Neural progenitor cell (in vitro differentiated cells): Measurements from ENCODE around the gene HMX2. TPM values are rescaled to one million over a fixed set of nuclear protein-coding genes. Genes with fewer than 3 reads are reported as not detected.
A peak's percentile ranks its signal among the peaks of the same experiment; 100 is the strongest.

Source experiments
- DNase-seq: peaks from one replicate; pipeline ENCODE4 v3.0.0-alpha.2; 2016; ENCODE audit warnings: low spot score
- H2AFZ ChIP-seq: fragments of 200-600 bp; sonication (generic); replicated peaks from 2 replicates; pipeline ENCODE4 v1.6.1; 2016; ENCODE audit warnings: antibody characterized with exemption
- H3F3A ChIP-seq: fragments of 200-600 bp; sonication (generic); 2 replicates; pipeline ENCODE4 v1.6.1; 2016; ENCODE audit warnings: antibody characterized with exemption, low read depth
- H3K27ac ChIP-seq: fragments of 200-600 bp; sonication (generic); 2 replicates; pipeline ENCODE4 v1.5.1; 2016; ENCODE audit warnings: mild to moderate bottlenecking
- H3K27me3 ChIP-seq: fragments of 200-600 bp; sonication (generic); 2 replicates; pipeline ENCODE4 v1.6.1; 2016; ENCODE audit warnings: mild to moderate bottlenecking, moderate library complexity
- H3K36me3 ChIP-seq: fragments of 200-600 bp; sonication (generic); 2 replicates; pipeline ENCODE4 v1.5.1; 2016
- H3K4me1 ChIP-seq: fragments of 200-600 bp; sonication (generic); 2 replicates; pipeline ENCODE4 v1.6.1; 2016; ENCODE audit warnings: mixed run types
- H3K4me2 ChIP-seq: fragments of 200-600 bp; sonication (generic); 2 replicates; pipeline ENCODE4 v1.6.1; 2016
- H3K4me3 ChIP-seq: fragments of 200-600 bp; sonication (generic); 2 replicates; pipeline ENCODE4 v1.5.1; 2016
- H3K79me2 ChIP-seq: fragments of 200-600 bp; sonication (generic); 2 replicates; pipeline ENCODE4 v1.6.1; 2016; ENCODE audit warnings: low read depth
- H3K9ac ChIP-seq: fragments of 200-600 bp; sonication (generic); 2 replicates; pipeline ENCODE4 v1.6.1; 2016
- H3K9me3 ChIP-seq: fragments of 200-600 bp; sonication (generic); 2 replicates; pipeline ENCODE4 v1.5.1; 2016; ENCODE audit warnings: low read depth
- H4K20me1 ChIP-seq: fragments of 200-600 bp; sonication (generic); 2 replicates; pipeline ENCODE4 v1.6.1; 2016; ENCODE audit warnings: low read depth
- H3K27ac Mint-ChIP-seq: 3 replicates; pipeline ENCODE4 v1.8.0; 2021; ENCODE audit warnings: mixed read lengths
- H3K27me3 Mint-ChIP-seq: 2 replicates; pipeline ENCODE4 v1.8.0; 2022; ENCODE audit warnings: low read depth, mild to moderate bottlenecking, inconsistent platforms, moderate library complexity, mixed read lengths; ENCODE audit not compliant: insufficient read depth
- H3K36me3 Mint-ChIP-seq: 3 replicates; pipeline ENCODE4 v1.8.0; 2021; ENCODE audit warnings: mixed read lengths
- H3K4me1 Mint-ChIP-seq: 3 replicates; pipeline ENCODE4 v1.8.0; 2021; ENCODE audit warnings: mixed read lengths
- H3K4me3 Mint-ChIP-seq: 3 replicates; pipeline ENCODE4 v1.8.0; 2021; ENCODE audit warnings: mild to moderate bottlenecking, moderate library complexity, mixed read lengths
- H3K9me3 Mint-ChIP-seq: 3 replicates; pipeline ENCODE4 v1.8.0; 2020; ENCODE audit warnings: mixed read lengths
- EZH2 ChIP-seq: fragments of 200-600 bp; sonication (generic); IDR thresholded peaks from 2 replicates; pipeline ENCODE4 v1.6.1; 2017; ENCODE audit warnings: antibody characterized with exemption, mild to moderate bottlenecking, moderate library complexity
- EZH2phosphoT487 ChIP-seq: fragments of 200-600 bp; sonication (generic); IDR thresholded peaks from 2 replicates; pipeline ENCODE4 v1.6.1; 2017; ENCODE audit warnings: antibody characterized with exemption
- total RNA-seq: library from RNA; depleted of rRNA; stranded (reverse); fragments of >200 nt; gene quantifications from 2 replicates; pipeline ENCODE4 v1.2.3, GENCODE V29; 2015; ENCODE audit warnings: low replicate concordance
- TF ChIP-seq, protein P1 (sequence below): fragments of 200-600 bp; sonication (generic); IDR thresholded peaks from 2 replicates; pipeline ENCODE4 v1.5.1; 2017; ENCODE audit warnings: antibody characterized with exemption, mild to moderate bottlenecking

The HMX2 gene
- total RNA-seq, 1 donor from 2014 or later: 0.21 TPM

DNA sequence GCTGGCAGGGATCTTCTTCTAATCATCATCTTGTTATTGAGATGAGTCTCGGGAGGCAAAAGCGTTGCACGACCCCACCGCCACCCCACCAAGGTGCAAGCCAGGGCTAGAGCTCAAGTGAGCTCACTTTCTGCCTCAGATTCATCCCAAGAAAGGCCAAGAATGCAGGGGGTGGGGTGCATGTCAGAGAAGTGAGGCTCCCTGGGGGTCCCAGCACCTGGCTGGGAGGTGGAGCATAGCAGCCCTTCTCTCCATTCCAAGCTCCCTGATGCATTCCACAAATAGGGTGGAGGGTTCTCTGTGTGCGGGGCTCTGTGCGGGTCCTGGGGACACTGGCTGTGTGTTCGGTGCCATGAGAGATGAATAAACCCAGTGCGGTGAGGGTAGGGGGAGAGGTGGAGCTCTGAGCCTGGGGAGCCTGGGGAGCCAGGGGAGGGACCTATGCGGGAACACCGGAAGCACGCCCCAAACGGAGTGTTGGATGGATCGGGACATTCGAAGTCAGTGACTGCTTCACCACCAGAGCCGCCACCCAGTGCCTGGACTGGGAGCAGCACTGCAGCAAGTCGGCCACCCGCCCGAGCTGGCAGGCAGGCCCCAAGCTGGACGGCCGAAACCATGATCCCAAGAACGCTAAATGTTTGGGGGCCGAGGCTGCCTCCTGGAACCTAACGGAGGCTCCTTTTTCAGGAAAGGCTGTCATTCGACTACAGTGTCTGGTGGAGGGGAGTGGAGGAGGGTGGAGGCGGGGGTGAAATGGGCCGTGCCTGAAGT is 30.1 kb upstream of the HMX2 start:
- H3K4me2 ChIP-seq: peak overlapping the region; percentile 8
- H3K79me2 ChIP-seq: no peaks in the 10 kb centered on the region
- no peaks in the 10 kb centered on the region for H3K36me3 ChIP-seq
- DNase-seq: peak; percentile 67
- H3K27ac ChIP-seq: no peak overlapping the region
- Mint-ChIP-seq H3K9me3 (no peaks in the 10 kb centered on the region), H3K27ac (no peak overlapping the region), H3K4me3 (no peak overlapping the region), H3K36me3 (no peaks in the 10 kb centered on the region), H3K27me3 (peaks cover 20% of the 10 kb centered on the region), H3K4me1 (peaks cover 4% of the 10 kb centered on the region)
- peak overlapping the region; percentile 19 for H2AFZ ChIP-seq
- H4K20me1 ChIP-seq: no peaks in the 10 kb centered on the region
- H3K27me3 ChIP-seq: peaks cover 39% of the 10 kb centered on the region
- H3K9me3 ChIP-seq: no peaks in the 10 kb centered on the region
- H3F3A ChIP-seq: no peaks in the 10 kb centered on the region
- H3K4me3 ChIP-seq: no peak overlapping the region
- no peak overlapping the region for H3K9ac ChIP-seq
- TF ChIP-seq, protein P1, sequence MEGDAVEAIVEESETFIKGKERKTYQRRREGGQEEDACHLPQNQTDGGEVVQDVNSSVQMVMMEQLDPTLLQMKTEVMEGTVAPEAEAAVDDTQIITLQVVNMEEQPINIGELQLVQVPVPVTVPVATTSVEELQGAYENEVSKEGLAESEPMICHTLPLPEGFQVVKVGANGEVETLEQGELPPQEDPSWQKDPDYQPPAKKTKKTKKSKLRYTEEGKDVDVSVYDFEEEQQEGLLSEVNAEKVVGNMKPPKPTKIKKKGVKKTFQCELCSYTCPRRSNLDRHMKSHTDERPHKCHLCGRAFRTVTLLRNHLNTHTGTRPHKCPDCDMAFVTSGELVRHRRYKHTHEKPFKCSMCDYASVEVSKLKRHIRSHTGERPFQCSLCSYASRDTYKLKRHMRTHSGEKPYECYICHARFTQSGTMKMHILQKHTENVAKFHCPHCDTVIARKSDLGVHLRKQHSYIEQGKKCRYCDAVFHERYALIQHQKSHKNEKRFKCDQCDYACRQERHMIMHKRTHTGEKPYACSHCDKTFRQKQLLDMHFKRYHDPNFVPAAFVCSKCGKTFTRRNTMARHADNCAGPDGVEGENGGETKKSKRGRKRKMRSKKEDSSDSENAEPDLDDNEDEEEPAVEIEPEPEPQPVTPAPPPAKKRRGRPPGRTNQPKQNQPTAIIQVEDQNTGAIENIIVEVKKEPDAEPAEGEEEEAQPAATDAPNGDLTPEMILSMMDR: peak; percentile 14
- TF ChIP-seq EZH2phosphoT487: no peak
- no peak for TF ChIP-seq EZH2
- peaks cover 9% of the 10 kb centered on the region for H3K4me1 ChIP-seq

DNA sequence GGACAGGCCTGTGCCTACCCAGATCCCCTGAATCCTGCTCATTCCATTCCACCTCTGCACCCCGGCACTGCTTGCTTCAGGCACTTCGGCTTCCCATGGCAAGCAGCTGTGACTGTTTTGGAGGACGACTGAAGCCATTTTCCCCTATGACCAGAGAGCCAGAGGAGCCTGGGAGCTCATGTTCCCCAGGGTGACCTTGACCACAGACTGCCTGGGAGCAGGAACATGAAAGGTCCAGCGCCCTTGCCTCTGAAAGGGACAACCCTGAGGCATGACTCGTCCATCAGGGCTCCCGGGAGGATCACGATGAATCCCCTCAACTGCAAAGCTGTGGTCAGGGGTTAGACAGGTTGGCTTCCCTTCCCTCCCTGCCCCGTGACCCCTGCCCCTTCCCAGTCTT is 28.9 kb upstream of the HMX2 start:
- H3K27ac Mint-ChIP-seq: no peak overlapping the region
- peaks cover 44% of the 10 kb centered on the region for H3K27me3 ChIP-seq
- H3K4me1 Mint-ChIP-seq: peaks cover 4% of the 10 kb centered on the region

DNA sequence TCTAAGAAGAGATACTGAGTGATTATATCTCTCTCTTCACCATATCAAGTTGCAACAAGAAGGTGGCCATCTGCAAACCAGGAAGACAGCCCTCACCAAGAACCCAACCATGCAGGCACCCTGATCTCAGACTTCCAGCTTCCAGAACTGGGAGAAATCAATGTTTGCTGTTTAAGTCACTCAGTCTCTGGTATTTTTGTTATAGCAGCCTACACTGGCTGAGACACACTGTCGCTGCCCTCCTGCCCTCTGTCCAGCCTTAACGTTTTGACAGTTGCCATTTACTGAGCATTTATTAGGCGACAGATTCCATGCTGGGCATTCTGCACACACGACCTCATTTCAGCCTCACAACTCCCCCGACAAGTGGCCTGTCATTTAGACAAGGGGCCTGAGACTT is 21.7 kb upstream of the HMX2 start:
- H3K79me2 ChIP-seq: no peaks in the 10 kb centered on the region
- TF ChIP-seq, protein P1: no peak
- TF ChIP-seq EZH2phosphoT487 (no peak), EZH2 (no peak)
- Mint-ChIP-seq H3K27ac (no peak overlapping the region), H3K27me3 (peaks cover 32% of the 10 kb centered on the region), H3K36me3 (no peaks in the 10 kb centered on the region), H3K4me3 (no peak overlapping the region), H3K9me3 (no peaks in the 10 kb centered on the region), H3K4me1 (no peaks in the 10 kb centered on the region)
- H3K4me2 ChIP-seq: no peak overlapping the region
- H4K20me1 ChIP-seq: no peaks in the 10 kb centered on the region
- no peak overlapping the region for H3K27ac ChIP-seq
- no peaks in the 10 kb centered on the region for H3K4me1 ChIP-seq
- H3K9me3 ChIP-seq: no peaks in the 10 kb centered on the region
- no peak overlapping the region for H3K9ac ChIP-seq
- no peaks in the 10 kb centered on the region for H3F3A ChIP-seq
- H3K36me3 ChIP-seq: no peaks in the 10 kb centered on the region
- no peak overlapping the region for H2AFZ ChIP-seq
- no peak overlapping the region for H3K4me3 ChIP-seq
- H3K27me3 ChIP-seq: peaks cover 84% of the 10 kb centered on the region
- no peak for DNase-seq

More for the DNA sequence above, 28.9 kb upstream of the HMX2 start:
- no peak for DNase-seq
- TF ChIP-seq EZH2 (no peak), EZH2phosphoT487 (no peak)
- TF ChIP-seq, protein P1: no peak
- no peaks in the 10 kb centered on the region for H3K9me3 ChIP-seq
- no peaks in the 10 kb centered on the region for H3F3A ChIP-seq
- no peak overlapping the region for H3K9ac ChIP-seq
- H3K4me3 Mint-ChIP-seq: no peak overlapping the region
- no peak overlapping the region for H3K4me3 ChIP-seq
- H4K20me1 ChIP-seq: no peaks in the 10 kb centered on the region
- H3K4me1 ChIP-seq: peaks cover 9% of the 10 kb centered on the region
- no peak overlapping the region for H2AFZ ChIP-seq
- peak overlapping the region; percentile 8 for H3K4me2 ChIP-seq
- H3K9me3 Mint-ChIP-seq: no peaks in the 10 kb centered on the region
- no peaks in the 10 kb centered on the region for H3K36me3 Mint-ChIP-seq
- H3K79me2 ChIP-seq: no peaks in the 10 kb centered on the region
- H3K36me3 ChIP-seq: no peaks in the 10 kb centered on the region
- H3K27ac ChIP-seq: no peak overlapping the region
- H3K27me3 Mint-ChIP-seq: peaks cover 21% of the 10 kb centered on the region
